SH-SY5Y (cell line): Measurements from ENCODE around the gene FBXW4.

Experiments used
- GATA2 ChIP-seq: IDR thresholded peaks from 2 replicates; pipeline ENCODE4 v1.6.1; 2011; ENCODE audit warnings: mild to moderate bottlenecking, low read depth, low read length
- GATA3 ChIP-seq: IDR thresholded peaks from 2 replicates; pipeline ENCODE4 v1.6.1; 2011; ENCODE audit warnings: low read depth, mild to moderate bottlenecking, low read length, moderate library complexity

DNA sequence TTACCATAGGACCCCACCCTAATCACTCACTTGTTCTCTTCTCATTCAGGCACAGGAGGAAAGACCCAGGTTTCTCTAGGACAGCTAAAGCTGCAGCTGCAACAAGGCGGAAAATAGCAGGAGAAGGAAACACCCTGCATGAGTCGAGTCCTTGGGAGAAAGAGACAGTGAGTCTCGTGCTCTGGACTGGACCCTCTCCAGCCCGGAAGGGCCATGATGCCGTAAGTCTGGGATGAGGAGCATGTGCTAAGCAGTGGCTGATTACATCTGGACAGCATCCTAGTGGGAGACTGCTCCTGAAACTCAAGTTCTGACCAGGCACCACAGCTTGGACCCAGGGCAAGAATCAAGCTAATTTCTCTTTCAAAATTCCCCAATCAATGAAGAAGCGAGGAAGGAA, 39.4 kb downstream of the FBXW4 start:
- TF ChIP-seq GATA2 (no peak), GATA3 (no peak)
